Mammary epithelial cell (primary cell): ENCODE data around the gene COL9A3.

ENCODE experiments used
- EZH2 ChIP-seq: IDR thresholded peaks from 2 replicates; pipeline ENCODE4 v1.6.1; 2012; ENCODE audit warnings: low read length, inconsistent platforms, borderline replicate concordance
- TF ChIP-seq, protein P1 (sequence below), 2 donors: IDR thresholded peaks in 1 of 2; conservative IDR thresholded peaks in 1 of 2; 2 replicates each; pipeline ENCODE4 v1.5.1; 2011 to 2012; ENCODE audit warnings: inconsistent platforms in 2 of 2, low read length in 2 of 2, mild to moderate bottlenecking in 2 of 2, control low read depth in 1 of 2, low read depth in 1 of 2; ENCODE audit not compliant: insufficient read depth in 1 of 2; ENCODE audit errors: extremely low read depth in 1 of 2

DNA sequence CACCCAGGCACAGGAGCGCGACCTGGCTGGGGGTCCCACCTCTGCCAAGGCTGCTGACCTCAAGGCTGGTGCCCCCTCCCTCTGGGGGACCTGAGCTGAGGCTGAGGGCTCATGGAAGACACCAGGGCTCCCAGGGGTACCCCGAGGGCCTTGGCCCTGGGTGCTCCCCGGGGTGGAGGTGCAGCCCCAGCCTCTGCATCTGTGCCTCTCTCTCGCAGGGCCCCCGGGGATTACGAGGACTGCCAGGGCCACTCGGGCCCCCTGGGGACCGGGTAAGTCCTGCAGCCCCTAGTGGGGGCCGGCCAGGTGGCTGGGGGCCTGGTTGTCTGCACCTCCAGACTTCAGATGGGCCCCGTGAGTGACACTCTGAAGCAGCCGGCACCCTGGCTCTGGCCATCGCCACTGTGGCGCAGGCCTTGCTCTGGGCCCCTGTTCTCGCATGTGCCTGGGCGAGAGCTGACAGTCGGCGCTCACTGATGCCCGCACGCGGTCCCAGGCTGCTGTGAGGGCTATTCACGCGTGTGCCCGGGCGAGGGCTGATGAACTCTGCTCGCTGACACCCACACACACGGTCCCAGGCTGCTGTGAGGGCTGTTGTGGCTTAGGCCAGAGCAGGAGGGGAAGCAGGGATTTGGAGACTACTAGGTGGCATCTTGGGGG lies 9.3 kb downstream of the COL9A3 start:
- TF ChIP-seq, protein P1, sequence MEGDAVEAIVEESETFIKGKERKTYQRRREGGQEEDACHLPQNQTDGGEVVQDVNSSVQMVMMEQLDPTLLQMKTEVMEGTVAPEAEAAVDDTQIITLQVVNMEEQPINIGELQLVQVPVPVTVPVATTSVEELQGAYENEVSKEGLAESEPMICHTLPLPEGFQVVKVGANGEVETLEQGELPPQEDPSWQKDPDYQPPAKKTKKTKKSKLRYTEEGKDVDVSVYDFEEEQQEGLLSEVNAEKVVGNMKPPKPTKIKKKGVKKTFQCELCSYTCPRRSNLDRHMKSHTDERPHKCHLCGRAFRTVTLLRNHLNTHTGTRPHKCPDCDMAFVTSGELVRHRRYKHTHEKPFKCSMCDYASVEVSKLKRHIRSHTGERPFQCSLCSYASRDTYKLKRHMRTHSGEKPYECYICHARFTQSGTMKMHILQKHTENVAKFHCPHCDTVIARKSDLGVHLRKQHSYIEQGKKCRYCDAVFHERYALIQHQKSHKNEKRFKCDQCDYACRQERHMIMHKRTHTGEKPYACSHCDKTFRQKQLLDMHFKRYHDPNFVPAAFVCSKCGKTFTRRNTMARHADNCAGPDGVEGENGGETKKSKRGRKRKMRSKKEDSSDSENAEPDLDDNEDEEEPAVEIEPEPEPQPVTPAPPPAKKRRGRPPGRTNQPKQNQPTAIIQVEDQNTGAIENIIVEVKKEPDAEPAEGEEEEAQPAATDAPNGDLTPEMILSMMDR (conservative IDR thresholded peaks at IDR 0.05 in 1 of 2, IDR thresholded peaks at IDR 0.05 in 1 of 2; ENCODE audit: extremely low read depth in 1 of 2, insufficient read depth in 1 of 2, low read depth in 1 of 2, low read length in 2 of 2), result no peak
- no peak for TF ChIP-seq EZH2
